Aorta (tissue), 5 donors: ENCODE measurements around the gene ZNF559. TPM values are rescaled to one million over a fixed set of nuclear protein-coding genes. Genes with fewer than 3 reads are reported as not detected.

ENCODE experiments used
- ATAC-seq: fragments of 200-7000 bp; cut with Tn5 transposase; one replicate; pipeline ENCODE4 v1.9.1; 2022; ENCODE audit warnings: moderate library complexity; ENCODE audit not compliant: low FRiP score
- DNase-seq, 2 donors: peaks; one replicate each; pipeline ENCODE4 v3.0.0-alpha.2; 2020
- H3K27ac ChIP-seq, 2 donors: one replicate each; pipeline ENCODE4 v1.5.1; 2013; ENCODE audit warnings: low read length in 2 of 2, mild to moderate bottlenecking in 2 of 2, moderate library complexity in 2 of 2, control low read depth in 1 of 2, inconsistent platforms in 1 of 2, low read depth in 1 of 2
- H3K27me3 ChIP-seq, 2 donors: one replicate each; pipeline ENCODE4 v1.6.1; 2013; ENCODE audit warnings: control low read depth in 1 of 2, low read length in 1 of 2, mild to moderate bottlenecking in 1 of 2, moderate library complexity in 1 of 2; ENCODE audit not compliant: insufficient read depth in 2 of 2, control insufficient read depth in 1 of 2
- H3K36me3 ChIP-seq, 2 donors: one replicate each; pipeline ENCODE4 v1.6.1; 2013; ENCODE audit warnings: control low read depth in 1 of 2, low read length in 1 of 2, mild to moderate bottlenecking in 1 of 2; ENCODE audit not compliant: insufficient read depth in 2 of 2, control insufficient read depth in 1 of 2
- H3K4me1 ChIP-seq, 2 donors: one replicate each; pipeline ENCODE4 v1.6.1; 2013; ENCODE audit warnings: low read length in 2 of 2, control low read depth in 1 of 2, mild to moderate bottlenecking in 1 of 2, moderate library complexity in 1 of 2; ENCODE audit not compliant: insufficient read depth in 2 of 2, control insufficient read depth in 1 of 2
- H3K4me3 ChIP-seq, 2 donors: one replicate each; pipeline ENCODE4 v1.5.1; 2013; ENCODE audit warnings: low read length in 2 of 2, control low read depth in 1 of 2, mild to moderate bottlenecking in 1 of 2
- H3K9me3 ChIP-seq: one replicate; pipeline ENCODE4 v1.6.1; 2013; ENCODE audit warnings: mild to moderate bottlenecking, low read length; ENCODE audit not compliant: control insufficient read depth
- WGBS, 2 donors: extraction: QIAGEN DNeasy Blood & Tissue Kit; methylation state at CpG; one replicate each; pipeline ENCODE4 v1.1.7; 2013; 5-methylcytosine and 5-hydroxymethylcytosine counted together
- intact Hi-C, 2 donors: fragments of 100-400 bp; cut with DNase I; formaldehyde crosslinking; loops; one replicate each; pipeline versions ENCODE4 v1.14.2 to v1.15.0; 2022
- polyA plus RNA-seq, 2 donors: library from polyadenylated mRNA; stranded (reverse); fragments of 200-250 nt; gene quantifications; one replicate each; pipeline ENCODE4 v1.2.3, GENCODE V29; 2013
- total RNA-seq, 2 donors: library from RNA; stranded (reverse); fragmentation: NEBNext Ultra II Directional; extraction: Animal tissue kit (Norgen Biotek cat#: 25700); gene quantifications; one replicate each; pipeline ENCODE4 v1.2.1, GENCODE V29; 2021
- donor health status: healthy with polysubstance abuse.
- donor health status: Bipolar disorder and iron deficiency.
- donor health status: DM: no; HTN: no; CAD: no.
- donor health status: DM: no; HTN: no; CAD: no.
- donor health status: DM: yes; HTN: yes; CAD: no.

ZNF559 gene
- total and polyA plus RNA-seq, 4 donors = 8.1 to 31.1 (median 17.4) TPM

DNA sequence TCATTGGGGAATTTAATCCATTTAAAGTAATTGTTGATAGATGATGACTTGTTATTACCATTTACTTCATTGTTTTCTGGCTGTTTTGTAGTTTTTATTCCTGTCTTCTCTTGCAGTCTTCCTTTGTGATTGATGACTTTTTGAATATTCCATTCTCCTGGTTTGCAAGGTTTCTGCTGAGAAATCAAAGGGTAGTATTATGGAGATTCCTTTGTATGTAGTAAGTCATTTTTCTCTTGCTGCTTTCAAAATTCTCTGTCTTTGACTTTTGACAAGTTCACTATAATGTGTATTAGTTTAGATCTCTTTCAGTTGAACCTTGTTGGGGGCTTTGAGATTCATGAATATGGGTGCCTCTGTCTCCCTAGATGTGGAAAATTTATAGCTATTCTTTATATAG, 6.0 kb downstream of the ZNF559 start:
- intact Hi-C loops = loop anchor here in 1 of 2 donors (10.0 kb wide), 1 partner anchor 205 kb away; the partner anchor contains the start of gene ZNF426
- peaks cover 4 to 10% of the 10 kb centered on the region in 2 donors for H3K36me3 ChIP-seq
- H3K27me3 ChIP-seq = no peaks in the 10 kb centered on the region
- H3K4me3 ChIP-seq = no peak overlapping the region
- ATAC-seq (no peak), DNase-seq (no peak)
- no peak overlapping the region for H3K27ac ChIP-seq
- H3K9me3 ChIP-seq = peaks cover 13% of the 10 kb centered on the region
- H3K4me1 ChIP-seq = no peaks in the 10 kb centered on the region

DNA sequence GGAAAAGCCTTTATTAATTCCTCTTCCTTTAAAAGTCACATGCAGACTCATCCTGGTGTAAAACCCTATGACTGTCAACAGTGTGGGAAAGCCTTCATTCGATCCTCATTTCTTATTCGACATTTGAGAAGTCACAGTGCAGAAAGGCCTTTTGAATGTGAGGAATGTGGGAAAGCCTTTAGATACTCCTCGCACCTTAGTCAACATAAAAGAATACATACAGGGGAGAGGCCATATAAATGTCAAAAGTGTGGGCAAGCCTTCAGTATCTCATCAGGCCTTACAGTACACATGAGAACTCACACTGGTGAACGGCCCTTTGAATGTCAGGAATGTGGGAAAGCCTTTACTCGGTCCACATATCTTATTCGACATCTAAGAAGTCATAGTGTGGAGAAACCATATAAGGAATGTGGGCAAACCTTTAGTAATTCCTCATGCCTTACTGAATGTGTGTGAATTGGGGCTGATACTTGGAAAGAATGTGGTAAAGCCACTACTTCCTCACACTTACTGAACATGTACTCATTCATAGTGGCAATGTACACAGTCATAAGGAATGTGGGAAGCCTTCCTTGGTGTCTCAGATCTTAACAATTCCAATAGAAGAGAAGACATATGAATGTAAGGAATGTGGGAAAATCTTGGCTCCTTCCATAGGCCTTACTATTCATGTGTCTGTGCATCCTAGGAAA, 18.8 kb downstream of the ZNF559 start:
- no peaks in the 10 kb centered on the region for H3K27me3 ChIP-seq
- ATAC-seq (no peak), DNase-seq (no peak)
- H3K9me3 ChIP-seq = peaks cover 26% of the 10 kb centered on the region
- peaks cover 21 to 30% of the 10 kb centered on the region in 2 donors for H3K36me3 ChIP-seq
- peak overlapping the region; percentile 4 to 26 for H3K4me3 ChIP-seq
- 97 to 98% methylated on average over 6 of the region's 6 CpGs for WGBS, 2 donors
- H3K27ac ChIP-seq = no peak overlapping the region
- intact Hi-C loops = no loop called here
- H3K4me1 ChIP-seq = no peaks in the 10 kb centered on the region

DNA sequence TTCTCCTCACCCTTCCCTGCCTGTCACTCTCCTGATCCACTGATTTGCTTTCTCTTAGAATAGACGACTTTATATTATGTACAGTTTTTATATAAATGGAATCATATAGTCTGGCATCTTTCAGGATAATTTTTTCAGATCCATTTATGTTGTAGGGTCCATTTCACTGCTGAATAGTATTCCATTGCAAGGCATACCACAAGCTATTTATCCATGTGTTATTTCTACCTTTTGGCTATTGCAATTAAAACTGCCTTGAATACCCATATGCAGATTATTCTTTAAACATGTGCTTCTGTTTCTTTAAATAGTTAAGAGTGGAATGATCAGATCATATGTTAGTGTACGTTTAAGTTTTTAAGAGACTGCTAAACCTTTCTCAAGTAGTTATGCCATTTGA, 21.0 kb downstream of the ZNF559 start:
- H3K4me1 ChIP-seq = no peaks in the 10 kb centered on the region
- peaks cover 21% of the 10 kb centered on the region for H3K9me3 ChIP-seq
- peaks cover 14 to 21% of the 10 kb centered on the region in 2 donors for H3K36me3 ChIP-seq
- DNase-seq = no peak
- H3K27ac ChIP-seq = no peak overlapping the region
- no peak for ATAC-seq
- WGBS, 2 donors = 95 to 96% methylated on average over 2 of the region's 2 CpGs
- no peaks in the 10 kb centered on the region for H3K27me3 ChIP-seq
- intact Hi-C loops = no loop called here
- no peak overlapping the region for H3K4me3 ChIP-seq

DNA sequence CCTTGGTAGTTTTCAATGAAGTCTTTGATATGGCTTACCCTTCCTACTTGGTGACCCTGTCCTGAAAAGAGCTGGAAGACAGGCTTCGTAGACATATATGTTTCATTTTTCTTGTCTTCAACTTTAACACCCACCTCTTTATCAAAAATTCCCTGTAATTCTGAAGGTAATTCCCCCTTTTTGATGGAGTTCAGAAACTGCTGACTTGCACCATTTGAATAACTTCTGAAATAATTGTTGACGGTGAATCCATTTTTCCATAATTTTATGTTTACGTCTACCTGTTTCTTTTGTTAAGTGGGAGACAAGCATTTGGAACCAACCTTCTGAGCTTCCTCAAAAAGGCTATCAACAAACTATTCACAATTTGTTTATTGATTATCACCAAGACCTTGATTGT, 24.3 kb downstream of the ZNF559 start:
- Histone ChIP-seq H3K9me3 (peaks cover 19% of the 10 kb centered on the region), H3K27ac (no peak overlapping the region), H3K27me3 (no peaks in the 10 kb centered on the region), H3K36me3 (peaks cover 7 to 11% of the 10 kb centered on the region in 2 donors), H3K4me1 (no peaks in the 10 kb centered on the region), H3K4me3 (no peak overlapping the region)
- no peak for DNase-seq
- intact Hi-C loops = no loop called here
- no peak for ATAC-seq
- WGBS, 2 donors = 94 to 98% methylated on average over 3 of the region's 3 CpGs

DNA sequence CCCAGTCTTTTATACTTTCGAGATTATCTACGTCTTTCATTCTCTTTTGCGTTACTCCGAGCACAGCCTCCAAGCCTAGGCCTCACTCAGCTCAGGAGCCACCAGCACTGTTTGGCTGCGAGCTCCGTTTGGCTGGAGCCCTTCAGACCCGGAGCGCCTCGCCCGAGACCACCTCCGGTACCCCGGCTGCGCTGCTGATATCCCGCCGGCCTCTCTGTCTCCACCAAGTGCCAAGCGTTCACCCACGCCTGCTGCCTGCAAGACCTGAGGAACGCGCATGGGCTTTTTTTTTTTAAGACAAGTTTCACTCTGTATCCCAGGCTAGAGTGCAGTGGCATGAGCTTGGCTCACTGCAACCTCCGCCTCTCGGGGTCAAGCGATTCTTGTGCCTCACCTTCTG, 24.7 kb downstream of the ZNF559 start:
- ATAC-seq = no peak
- Histone ChIP-seq H3K4me3 (no peak overlapping the region), H3K27me3 (no peaks in the 10 kb centered on the region), H3K9me3 (peaks cover 20% of the 10 kb centered on the region), H3K4me1 (no peaks in the 10 kb centered on the region), H3K36me3 (peaks cover 6% of the 10 kb centered on the region in 2 donors), H3K27ac (no peak overlapping the region)
- 97 to 98% methylated on average over 22 of the region's 22 CpGs for WGBS, 2 donors
- intact Hi-C loops = no loop called here
- DNase-seq = no peak

DNA sequence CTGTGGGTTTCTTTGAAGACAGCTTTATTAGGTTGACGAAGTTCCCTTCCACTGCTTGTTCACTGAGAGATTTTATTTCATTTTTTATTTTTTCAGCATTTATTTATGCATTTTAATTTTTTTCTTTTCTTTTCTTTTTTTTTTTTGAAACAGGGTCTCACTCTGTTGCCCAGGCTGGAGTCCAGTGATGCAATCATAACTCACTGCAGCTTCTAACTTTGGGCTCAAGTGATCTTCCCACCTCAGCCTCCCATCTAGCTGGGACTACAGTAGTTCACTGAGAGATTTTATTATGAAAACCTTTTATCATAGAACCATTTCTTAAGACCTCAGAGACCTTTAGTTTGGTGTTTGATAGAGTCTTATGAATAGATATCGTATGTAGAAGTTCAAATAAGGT, 28.5 kb downstream of the ZNF559 start:
- no peak for DNase-seq
- Histone ChIP-seq H3K4me1 (no peaks in the 10 kb centered on the region), H3K4me3 (no peak overlapping the region), H3K9me3 (peaks cover 33% of the 10 kb centered on the region), H3K36me3 (peaks cover 5 to 7% of the 10 kb centered on the region in 2 donors), H3K27me3 (no peaks in the 10 kb centered on the region), H3K27ac (no peak overlapping the region)
- 95 to 97% methylated on average over 2 of the region's 2 CpGs for WGBS, 2 donors
- intact Hi-C loops = no loop called here
- no peak for ATAC-seq

DNA sequence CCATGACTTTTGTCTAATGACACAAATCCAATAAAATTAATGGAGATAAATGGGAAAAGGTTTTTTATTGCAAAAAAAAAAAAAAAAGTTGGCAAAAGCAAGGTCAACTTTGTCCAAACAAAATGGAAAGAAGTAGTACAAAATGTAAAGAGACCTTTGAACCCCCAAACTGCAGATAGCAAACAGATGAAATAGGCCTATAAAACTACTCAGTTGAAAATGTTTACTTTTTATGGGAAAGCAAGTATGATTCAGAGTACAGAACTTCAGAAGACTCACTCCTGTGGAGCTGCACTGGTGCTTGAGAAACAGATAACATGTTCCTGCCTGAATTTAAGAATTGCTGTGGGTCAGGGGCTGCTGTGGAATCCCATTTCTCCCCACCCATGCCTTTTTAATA, 29.0 kb downstream of the ZNF559 start:
- Histone ChIP-seq H3K9me3 (peaks cover 35% of the 10 kb centered on the region), H3K4me1 (no peaks in the 10 kb centered on the region), H3K4me3 (no peak overlapping the region), H3K27ac (no peak overlapping the region), H3K36me3 (peaks cover 5 to 10% of the 10 kb centered on the region in 2 donors), H3K27me3 (no peaks in the 10 kb centered on the region)
- no peak for DNase-seq
- intact Hi-C loops = no loop called here
- ATAC-seq = no peak

DNA sequence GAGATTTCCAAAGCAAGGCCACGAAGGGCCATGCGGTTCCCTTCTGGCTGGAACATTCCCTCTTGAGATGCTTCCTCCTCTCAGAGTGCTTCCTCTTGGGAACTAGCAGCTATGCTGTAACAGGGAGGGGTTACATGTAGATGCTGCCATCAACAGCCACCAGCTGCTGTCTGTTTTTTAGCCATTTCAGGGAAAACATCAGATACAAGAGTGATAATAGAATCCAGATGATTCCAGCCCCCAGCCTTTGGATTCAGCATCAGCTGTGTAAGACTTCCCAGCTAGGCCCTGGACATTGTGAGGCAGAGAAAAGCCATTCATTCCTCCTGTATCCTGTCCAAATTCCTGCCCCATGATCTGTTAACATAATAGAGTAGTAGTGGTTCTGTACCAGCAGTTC, 30.7 kb downstream of the ZNF559 start:
- Histone ChIP-seq H3K36me3 (peaks cover 5 to 10% of the 10 kb centered on the region in 2 donors), H3K27ac (no peak overlapping the region), H3K4me1 (no peaks in the 10 kb centered on the region), H3K27me3 (no peaks in the 10 kb centered on the region), H3K9me3 (peaks cover 34% of the 10 kb centered on the region), H3K4me3 (no peak overlapping the region)
- ATAC-seq (no peak), DNase-seq (no peak)
- intact Hi-C loops = no loop called here
- 81 to 89% methylated on average over 2 of the region's 2 CpGs for WGBS, 2 donors

DNA sequence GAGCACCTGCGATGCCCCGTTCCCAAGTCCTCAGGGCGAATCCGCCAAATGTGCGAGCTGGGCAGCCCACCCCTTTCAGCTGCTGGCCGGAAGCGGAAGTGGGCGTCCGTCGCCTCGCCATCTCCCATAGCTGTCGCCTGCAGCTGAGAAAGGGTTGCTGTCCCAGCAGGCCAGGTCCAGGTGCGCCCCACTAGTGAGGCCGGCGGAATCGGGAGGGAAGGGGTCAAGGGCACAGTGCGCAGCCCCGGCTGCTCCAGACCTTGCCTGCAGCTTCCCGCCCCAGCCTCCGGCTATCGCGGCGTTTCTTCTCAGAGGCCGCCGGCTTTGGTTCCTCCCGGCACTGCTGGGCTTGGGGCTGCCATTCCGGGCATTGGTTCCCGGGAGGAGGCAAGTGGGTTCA, 38.9 kb downstream of the ZNF559 start, which contains the start of gene ZNF177:
ZNF177 (plus strand) TSS at position 109 of the 400 bp plus-strand sequence. CDS start 15,299 bp downstream, outside the sequence.
- Histone ChIP-seq H3K4me1 (no peaks in the 10 kb centered on the region), H3K9me3 (peaks cover 19% of the 10 kb centered on the region), H3K27me3 (no peaks in the 10 kb centered on the region), H3K36me3 (peaks cover 3 to 4% of the 10 kb centered on the region in 2 donors), H3K27ac (no peak within 1 kb of the TSS), H3K4me3 (no peak within 1 kb of the TSS)
- no peak for DNase-seq
- 2% methylated on average over 28 of the region's 28 CpGs for WGBS, 2 donors
- intact Hi-C loops = no loop called here
- ATAC-seq = no peak
